Left ventricle myocardium inferior (tissue), 1 donor: ENCODE data around the gene LRP1B. TPM values are rescaled to one million over a fixed set of nuclear protein-coding genes. Genes with fewer than 3 reads are reported as not detected.

Experiments
- DNase-seq: peaks from one replicate; pipeline ENCODE4 v3.0.0-alpha.2; 2020
- H3K27ac ChIP-seq: fragments of 200-600 bp; replicated peaks from 2 replicates; pipeline ENCODE4 v1.8.0; 2021
- H3K27me3 ChIP-seq: fragments of 200-600 bp; 2 replicates; pipeline ENCODE4 v1.8.0; 2021; ENCODE audit warnings: low read depth
- H3K36me3 ChIP-seq: fragments of 200-600 bp; 2 replicates; pipeline ENCODE4 v1.8.0; 2021
- H3K4me1 ChIP-seq: fragments of 200-600 bp; 2 replicates; pipeline ENCODE4 v1.8.0; 2021
- H3K4me3 ChIP-seq: fragments of 200-600 bp; 2 replicates; pipeline ENCODE4 v1.8.0; 2021; ENCODE audit warnings: mild to moderate bottlenecking, moderate library complexity
- H3K9me3 ChIP-seq: fragments of 200-600 bp; replicated peaks from 2 replicates; pipeline ENCODE4 v1.8.0; 2021
- intact Hi-C: fragments of 100-400 bp; cut with micrococcal nuclease; formaldehyde crosslinking; loops from one replicate; pipeline ENCODE4 v1.11.0; 2022
- total RNA-seq: library from RNA; stranded (reverse); fragmentation: NEBNext Ultra II Directional; extraction: Animal tissue kit (Norgen Biotek cat#: 25700); gene quantifications from one replicate; pipeline ENCODE4 v1.2.1, GENCODE V29; 2021
- TF ChIP-seq, protein P1 (sequence below): fragments of 200-600 bp; IDR thresholded peaks from 2 replicates; pipeline ENCODE4 v1.8.0; 2021; ENCODE audit warnings: antibody characterized with exemption, mild to moderate bottlenecking, borderline replicate concordance
- donor health status: DM: no; HTN: yes; CAD: no; lungs with severe emphysema.

Gene LRP1B
- total RNA-seq, 1 donor from 2014 or later, result 0.08 TPM

- Histone ChIP-seq H3K27me3 (no peaks in the 10 kb centered on the region), H3K4me3 (no peak overlapping the region), H3K36me3 (no peaks in the 10 kb centered on the region), H3K4me1 (no peaks in the 10 kb centered on the region), H3K9me3 (no peaks in the 10 kb centered on the region), H3K27ac (no peak overlapping the region)
- TF ChIP-seq, protein P1, sequence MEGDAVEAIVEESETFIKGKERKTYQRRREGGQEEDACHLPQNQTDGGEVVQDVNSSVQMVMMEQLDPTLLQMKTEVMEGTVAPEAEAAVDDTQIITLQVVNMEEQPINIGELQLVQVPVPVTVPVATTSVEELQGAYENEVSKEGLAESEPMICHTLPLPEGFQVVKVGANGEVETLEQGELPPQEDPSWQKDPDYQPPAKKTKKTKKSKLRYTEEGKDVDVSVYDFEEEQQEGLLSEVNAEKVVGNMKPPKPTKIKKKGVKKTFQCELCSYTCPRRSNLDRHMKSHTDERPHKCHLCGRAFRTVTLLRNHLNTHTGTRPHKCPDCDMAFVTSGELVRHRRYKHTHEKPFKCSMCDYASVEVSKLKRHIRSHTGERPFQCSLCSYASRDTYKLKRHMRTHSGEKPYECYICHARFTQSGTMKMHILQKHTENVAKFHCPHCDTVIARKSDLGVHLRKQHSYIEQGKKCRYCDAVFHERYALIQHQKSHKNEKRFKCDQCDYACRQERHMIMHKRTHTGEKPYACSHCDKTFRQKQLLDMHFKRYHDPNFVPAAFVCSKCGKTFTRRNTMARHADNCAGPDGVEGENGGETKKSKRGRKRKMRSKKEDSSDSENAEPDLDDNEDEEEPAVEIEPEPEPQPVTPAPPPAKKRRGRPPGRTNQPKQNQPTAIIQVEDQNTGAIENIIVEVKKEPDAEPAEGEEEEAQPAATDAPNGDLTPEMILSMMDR, result no peak
- DNase-seq, result no peak
- intact Hi-C loops, result no loop called here
Measured at GRCh38 chr2:141967980-141968379, 162.8 kb downstream of the LRP1B start.

GRCh38 chr2:141967503-141967902, 163.3 kb downstream of the LRP1B start:
- DNase-seq, result no peak
- TF ChIP-seq, protein P1, result no peak
- Histone ChIP-seq H3K9me3 (peaks cover 3% of the 10 kb centered on the region), H3K27me3 (no peaks in the 10 kb centered on the region), H3K4me3 (no peak overlapping the region), H3K27ac (no peak overlapping the region), H3K4me1 (no peaks in the 10 kb centered on the region), H3K36me3 (no peaks in the 10 kb centered on the region)
- intact Hi-C loops, result no loop called here

- DNase-seq, result no peak
- intact Hi-C loops, result no loop called here
- peaks cover 5% of the 10 kb centered on the region for H3K9me3 ChIP-seq
Measured at GRCh38 chr2:141959941-141960340, 170.9 kb downstream of the LRP1B start.

DNA sequence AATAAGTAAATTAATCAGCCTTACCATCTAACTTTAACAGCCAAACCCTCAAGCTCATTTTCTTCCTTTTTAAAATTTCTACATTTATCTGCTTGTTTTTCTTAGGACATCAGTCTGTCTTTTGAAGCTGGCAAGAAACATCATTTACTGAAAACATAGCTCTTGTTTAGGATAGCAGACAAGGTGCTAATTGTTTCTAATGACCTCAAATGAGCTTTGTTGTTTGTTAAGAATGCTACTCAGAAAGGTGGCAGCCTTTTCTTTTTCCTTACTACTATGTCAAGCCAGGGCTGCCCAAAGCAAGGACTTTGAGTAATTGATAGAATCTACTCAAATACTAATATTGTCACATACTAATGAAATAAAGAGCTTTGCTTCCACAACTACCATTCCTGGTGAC, 171.8 kb downstream of the LRP1B start:
- Histone ChIP-seq H3K27ac (no peak overlapping the region), H3K4me3 (no peak overlapping the region), H3K36me3 (no peaks in the 10 kb centered on the region), H3K27me3 (no peaks in the 10 kb centered on the region), H3K4me1 (no peaks in the 10 kb centered on the region), H3K9me3 (peaks cover 5% of the 10 kb centered on the region)
- TF ChIP-seq, protein P1, result no peak
- intact Hi-C loops, result no loop called here
- DNase-seq, result no peak

More at GRCh38 chr2:141959941-141960340, 170.9 kb downstream of the LRP1B start:
- no peak overlapping the region for H3K27ac ChIP-seq
- no peaks in the 10 kb centered on the region for H3K36me3 ChIP-seq
- TF ChIP-seq, protein P1, result no peak
- no peak overlapping the region for H3K4me3 ChIP-seq
- no peaks in the 10 kb centered on the region for H3K27me3 ChIP-seq
- H3K4me1 ChIP-seq, result no peaks in the 10 kb centered on the region

GRCh38 chr2:141957827-141958450, 172.9 kb downstream of the LRP1B start:
- intact Hi-C loops, result no loop called here
- Histone ChIP-seq H3K27ac (no peak overlapping the region), H3K4me1 (no peaks in the 10 kb centered on the region), H3K27me3 (no peaks in the 10 kb centered on the region), H3K36me3 (no peaks in the 10 kb centered on the region), H3K9me3 (peaks cover 5% of the 10 kb centered on the region), H3K4me3 (no peak overlapping the region)
- no peak for DNase-seq
- TF ChIP-seq, protein P1, result no peak
